ENCODE results near the gene ERAS. TPM values are rescaled to one million over a fixed set of nuclear protein-coding genes. Genes with fewer than 3 reads are reported as not detected.

ERAS gene
- total and polyA plus RNA-seq, 2 donors (not counting 3 experiments of a cell fraction or from before 2014, with no cell fraction given): 0.14 TPM; not detected in 1

DNA sequence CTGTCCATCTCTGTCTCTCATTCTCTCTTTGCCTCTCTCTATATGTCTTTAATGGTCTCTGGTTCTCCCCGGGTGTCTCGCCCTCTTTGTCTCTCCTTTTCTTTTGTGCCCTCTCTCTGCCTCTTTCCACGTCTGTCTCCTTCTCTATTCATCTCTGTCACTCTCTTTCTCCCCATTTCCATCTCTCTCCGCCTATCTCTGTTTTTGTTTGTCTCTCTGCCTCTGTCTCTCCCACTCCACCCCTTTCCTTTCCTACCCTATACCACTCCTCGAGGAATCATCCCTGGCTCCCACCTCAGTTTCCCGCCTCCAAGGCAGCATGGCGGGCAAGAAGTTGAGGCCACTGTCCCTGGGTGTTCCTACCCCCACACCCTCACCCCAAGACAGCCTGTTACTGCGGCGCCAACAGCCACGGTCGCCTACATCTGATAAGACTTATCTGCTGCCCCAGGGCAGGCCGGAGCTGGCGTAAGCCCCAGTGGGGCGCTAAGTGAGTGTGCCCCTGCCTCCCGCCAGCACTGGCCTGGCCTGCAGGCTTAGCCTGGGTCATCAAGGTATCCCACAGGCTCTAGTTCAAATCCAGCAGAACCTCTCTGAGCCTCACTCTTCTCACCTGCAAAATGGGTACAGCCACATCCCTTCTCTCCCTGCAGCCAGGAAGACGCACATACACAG lies 40.6 kb upstream of the ERAS start:
- Histone ChIP-seq H2AFZ (ENCODE audit: low read depth, low read length) (no peak overlapping the region), H3K27ac (ENCODE audit: insufficient read depth, low read depth, low read length) (no peak overlapping the region), H3K9me1 (replicated peaks; ENCODE audit: control insufficient read depth, extremely low read depth, insufficient read depth, low read length) (no peaks in the 10 kb centered on the region), H3K4me3 (replicated peaks in 1 of 3; ENCODE audit: insufficient read depth in 1 of 3, low read depth in 1 of 3, low read length in 3 of 3) (no peak overlapping the region), H3K79me2 (ENCODE audit: control insufficient read depth, insufficient read depth, low read length) (no peaks in the 10 kb centered on the region), H3K9me3 (replicated peaks; ENCODE audit: control insufficient read depth, insufficient read depth, low read length) (no peaks in the 10 kb centered on the region), H3K4me1 (ENCODE audit: control insufficient read depth, extremely low read depth, insufficient read depth, low read length) (no peaks in the 10 kb centered on the region), H3K4me2 (ENCODE audit: insufficient read depth, low read length) (no peak overlapping the region), H3K9ac (replicated peaks; ENCODE audit: extremely low read depth, insufficient read depth, low read length) (no peak overlapping the region), H4K20me1 (replicated peaks; ENCODE audit: control insufficient read depth, extremely low read depth, insufficient read depth, low read length) (no peaks in the 10 kb centered on the region), H3K36me3 (ENCODE audit: control insufficient read depth in 2 of 2, extremely low read depth in 1 of 2, insufficient read depth in 2 of 2, low read length in 2 of 2) (no peaks in the 10 kb centered on the region), H3K27me3 (ENCODE audit: control insufficient read depth in 2 of 2, insufficient read depth in 2 of 2, low read length in 2 of 2) (no peaks in the 10 kb centered on the region)
- intact Hi-C loops (cut with micrococcal nuclease): no loop called here
- POLR2A ChIA-PET: no interaction called here
- TF ChIP-seq MYC (IDR thresholded peaks at IDR 0.05; ENCODE audit: low read depth, low read length) (no peak), FOS (IDR thresholded peaks at IDR 0.05; ENCODE audit: borderline replicate concordance, insufficient read depth, low read length) (no peak), POLR2AphosphoS5 (IDR thresholded peaks at IDR 0.05; ENCODE audit: insufficient read depth, low read depth, low read length) (no peak), POLR2A (IDR thresholded peaks at IDR 0.05; ENCODE audit: low read depth, low read length) (no peak), GATA2 (IDR thresholded peaks at IDR 0.05; ENCODE audit: insufficient read depth, insufficient read length, low read depth, low read length) (no peak), EZH2 (IDR thresholded peaks at IDR 0.05; ENCODE audit: borderline replicate concordance, low read depth, low read length, severe bottlenecking) (no peak), JUN (IDR thresholded peaks at IDR 0.05; ENCODE audit: borderline replicate concordance, insufficient read depth, insufficient read length, low read depth) (no peak)
- TF ChIP-seq, protein P1, sequence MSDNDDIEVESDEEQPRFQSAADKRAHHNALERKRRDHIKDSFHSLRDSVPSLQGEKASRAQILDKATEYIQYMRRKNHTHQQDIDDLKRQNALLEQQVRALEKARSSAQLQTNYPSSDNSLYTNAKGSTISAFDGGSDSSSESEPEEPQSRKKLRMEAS (IDR thresholded peaks at IDR 0.05; ENCODE audit: insufficient read depth, insufficient read length): no peak
- TF ChIP-seq, protein P2, sequence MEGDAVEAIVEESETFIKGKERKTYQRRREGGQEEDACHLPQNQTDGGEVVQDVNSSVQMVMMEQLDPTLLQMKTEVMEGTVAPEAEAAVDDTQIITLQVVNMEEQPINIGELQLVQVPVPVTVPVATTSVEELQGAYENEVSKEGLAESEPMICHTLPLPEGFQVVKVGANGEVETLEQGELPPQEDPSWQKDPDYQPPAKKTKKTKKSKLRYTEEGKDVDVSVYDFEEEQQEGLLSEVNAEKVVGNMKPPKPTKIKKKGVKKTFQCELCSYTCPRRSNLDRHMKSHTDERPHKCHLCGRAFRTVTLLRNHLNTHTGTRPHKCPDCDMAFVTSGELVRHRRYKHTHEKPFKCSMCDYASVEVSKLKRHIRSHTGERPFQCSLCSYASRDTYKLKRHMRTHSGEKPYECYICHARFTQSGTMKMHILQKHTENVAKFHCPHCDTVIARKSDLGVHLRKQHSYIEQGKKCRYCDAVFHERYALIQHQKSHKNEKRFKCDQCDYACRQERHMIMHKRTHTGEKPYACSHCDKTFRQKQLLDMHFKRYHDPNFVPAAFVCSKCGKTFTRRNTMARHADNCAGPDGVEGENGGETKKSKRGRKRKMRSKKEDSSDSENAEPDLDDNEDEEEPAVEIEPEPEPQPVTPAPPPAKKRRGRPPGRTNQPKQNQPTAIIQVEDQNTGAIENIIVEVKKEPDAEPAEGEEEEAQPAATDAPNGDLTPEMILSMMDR (IDR thresholded peaks at IDR 0.05; ENCODE audit: extremely low read depth in 1 of 2, insufficient read depth in 1 of 2, low read depth in 1 of 2, low read length in 2 of 2): no peak
- CTCF ChIA-PET: no interaction called here
- dilution Hi-C loops (cut with MboI; ENCODE audit: extremely low pct_ligation_motif_present, low sequenced_read_pairs): no loop called here
- FAIRE-seq: no peak
- BruUV-seq (replicated peaks): no TSS peak
- DNase-seq (ENCODE audit: low read depth, low spot score): no peak

All from endothelial cell of umbilical vein (primary cell).